ENCODE data around the gene TTLL11. TPM values are rescaled to one million over a fixed set of nuclear protein-coding genes. Genes with fewer than 3 reads are reported as not detected.
A peak's percentile ranks its signal among the peaks of the same experiment; 100 is the strongest.

The TTLL11 gene
- total RNA-seq, 1 donor from 2014 or later: 6.9 TPM

DNA sequence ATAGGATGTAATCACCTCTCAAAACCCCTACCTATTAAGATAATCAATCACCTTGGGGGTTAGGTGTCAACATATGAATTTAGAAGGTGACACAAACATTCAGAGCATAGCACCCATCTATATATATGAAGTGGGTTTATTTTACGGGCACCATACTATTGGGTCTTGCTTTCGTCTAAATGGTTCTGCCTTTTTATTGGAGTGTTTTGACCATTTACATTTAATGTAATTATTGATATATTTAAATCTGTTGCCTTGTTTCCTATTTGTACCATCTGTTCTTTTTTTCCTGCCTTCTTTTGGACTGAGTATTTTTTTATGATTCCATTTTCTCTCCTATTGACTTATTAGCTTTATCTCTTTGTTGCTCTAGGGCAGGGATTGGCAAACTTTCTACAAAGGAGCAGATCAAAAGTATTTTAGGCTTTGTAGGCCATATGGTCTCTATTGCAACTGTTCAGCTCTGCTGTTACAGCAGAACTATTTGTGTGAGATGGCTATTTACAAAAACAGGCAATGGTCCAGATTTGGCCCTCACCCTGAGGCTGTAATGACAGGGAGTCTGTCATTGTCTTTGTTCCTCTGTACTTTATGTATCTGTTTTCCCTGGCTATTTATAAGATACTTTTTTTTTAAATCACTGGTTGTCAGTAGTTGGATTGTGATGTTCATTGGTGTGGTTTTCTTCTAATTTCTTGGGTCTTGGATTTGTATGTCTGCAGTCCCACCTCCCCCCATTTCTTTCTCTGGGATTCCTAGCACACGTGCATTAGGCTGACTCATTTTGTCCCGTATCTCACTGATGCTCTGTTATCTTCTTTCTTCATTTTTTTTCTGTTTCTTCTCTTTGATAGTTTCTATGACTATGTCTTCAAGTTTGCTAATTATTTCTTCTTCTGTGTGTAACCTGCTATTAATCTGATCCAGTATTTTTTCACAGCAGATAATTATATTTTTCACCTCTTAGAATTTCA, 314.6 kb downstream of the TTLL11 start:
- Histone ChIP-seq H3K27ac (ENCODE audit: low read depth, low read length) (no peak overlapping the region), H3K4me2 (ENCODE audit: low read length) (no peak overlapping the region), H3K27me3 (ENCODE audit: insufficient read depth, low read length) (no peaks in the 10 kb centered on the region), H3K36me3 (ENCODE audit: insufficient read depth, low read length) (peaks cover 6% of the 10 kb centered on the region), H3K4me1 (ENCODE audit: insufficient read depth, low read length) (peaks cover 12% of the 10 kb centered on the region), H3K9me3 (ENCODE audit: insufficient read depth, low read depth, low read length) (no peaks in the 10 kb centered on the region), H3K79me2 (ENCODE audit: insufficient read depth, low read length) (no peaks in the 10 kb centered on the region), H2AFZ (ENCODE audit: low read depth, low read length) (no peak overlapping the region), H3K9ac (ENCODE audit: low read length) (no peak overlapping the region), H3K4me3 (ENCODE audit: insufficient read depth, low read depth, low read length) (no peak overlapping the region), H4K20me1 (ENCODE audit: insufficient read depth, low read length) (peaks cover 17% of the 10 kb centered on the region)
- Mint-ChIP-seq H3K36me3 (ENCODE audit: low read depth, unreplicated experiment) (peaks cover 19% of the 10 kb centered on the region), H3K9me3 (ENCODE audit: unreplicated experiment) (peaks cover 2% of the 10 kb centered on the region), H3K27ac (ENCODE audit: unreplicated experiment) (no peak overlapping the region), H3K4me1 (ENCODE audit: low read depth, unreplicated experiment) (peaks cover 18% of the 10 kb centered on the region), H3K27me3 (ENCODE audit: low read depth, unreplicated experiment) (no peaks in the 10 kb centered on the region), H3K4me3 (ENCODE audit: unreplicated experiment) (no peak overlapping the region)
- peak; percentile 34 for FAIRE-seq
- DNase-seq (ENCODE audit: low read depth): no peak
- TF ChIP-seq EZH2 (IDR thresholded peaks at IDR 0.05; ENCODE audit: insufficient read depth, low read length): no peak
- TF ChIP-seq, protein P1, sequence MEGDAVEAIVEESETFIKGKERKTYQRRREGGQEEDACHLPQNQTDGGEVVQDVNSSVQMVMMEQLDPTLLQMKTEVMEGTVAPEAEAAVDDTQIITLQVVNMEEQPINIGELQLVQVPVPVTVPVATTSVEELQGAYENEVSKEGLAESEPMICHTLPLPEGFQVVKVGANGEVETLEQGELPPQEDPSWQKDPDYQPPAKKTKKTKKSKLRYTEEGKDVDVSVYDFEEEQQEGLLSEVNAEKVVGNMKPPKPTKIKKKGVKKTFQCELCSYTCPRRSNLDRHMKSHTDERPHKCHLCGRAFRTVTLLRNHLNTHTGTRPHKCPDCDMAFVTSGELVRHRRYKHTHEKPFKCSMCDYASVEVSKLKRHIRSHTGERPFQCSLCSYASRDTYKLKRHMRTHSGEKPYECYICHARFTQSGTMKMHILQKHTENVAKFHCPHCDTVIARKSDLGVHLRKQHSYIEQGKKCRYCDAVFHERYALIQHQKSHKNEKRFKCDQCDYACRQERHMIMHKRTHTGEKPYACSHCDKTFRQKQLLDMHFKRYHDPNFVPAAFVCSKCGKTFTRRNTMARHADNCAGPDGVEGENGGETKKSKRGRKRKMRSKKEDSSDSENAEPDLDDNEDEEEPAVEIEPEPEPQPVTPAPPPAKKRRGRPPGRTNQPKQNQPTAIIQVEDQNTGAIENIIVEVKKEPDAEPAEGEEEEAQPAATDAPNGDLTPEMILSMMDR (IDR thresholded peaks at IDR 0.05; ENCODE audit: insufficient read depth, low read depth, low read length): no peak

DNA sequence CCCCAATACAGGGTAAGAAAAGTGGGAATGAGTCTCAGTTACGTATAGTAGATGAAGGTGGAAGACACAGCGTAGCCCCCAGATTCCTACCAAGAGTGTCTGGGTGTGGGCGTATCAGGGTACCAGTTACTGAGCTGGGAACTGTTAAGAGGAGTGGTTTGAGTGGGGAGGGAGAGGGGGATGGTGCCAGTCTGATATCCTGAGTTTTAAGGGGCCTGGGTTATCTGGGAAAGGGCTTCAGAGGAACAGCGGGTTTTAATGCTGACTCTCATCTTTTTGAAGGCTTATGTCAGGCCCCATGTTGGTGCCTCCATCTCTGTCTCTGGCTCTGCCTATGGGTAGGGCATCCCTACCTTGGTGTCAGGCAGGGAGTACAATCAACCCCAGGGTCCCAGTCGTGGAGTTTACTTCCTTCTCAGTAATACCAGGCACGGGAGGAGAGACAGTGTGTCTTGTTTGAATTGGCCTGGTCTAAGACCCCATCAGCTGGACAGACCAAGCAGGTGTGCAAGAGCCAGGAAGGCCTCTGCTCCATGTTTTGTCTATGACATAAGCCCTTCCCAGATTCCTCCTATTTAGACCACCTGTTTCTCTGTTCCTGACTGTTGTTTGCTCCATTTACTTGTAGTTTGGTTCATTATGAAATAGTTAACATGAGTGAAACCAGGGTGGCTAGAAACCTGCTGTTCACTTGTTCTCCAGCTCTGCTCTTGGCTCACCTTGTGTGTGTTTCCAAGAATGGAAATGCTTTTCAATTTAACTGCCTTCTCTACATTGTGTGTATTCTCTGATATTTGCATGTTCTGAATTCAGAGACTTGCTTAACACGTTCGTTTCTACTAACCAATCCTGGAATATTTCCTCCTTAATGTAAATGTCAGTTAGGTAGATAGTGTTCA, 316.1 kb downstream of the TTLL11 start:
- peaks cover 13% of the 10 kb centered on the region for H3K4me1 ChIP-seq (ENCODE audit: insufficient read depth, low read length)
- peaks cover 4% of the 10 kb centered on the region for H3K36me3 ChIP-seq (ENCODE audit: insufficient read depth, low read length)
- no peak overlapping the region for H3K27ac ChIP-seq (ENCODE audit: low read depth, low read length)
- FAIRE-seq (no peak), DNase-seq (ENCODE audit: low read depth) (no peak)
- no peaks in the 10 kb centered on the region for H3K27me3 ChIP-seq (ENCODE audit: insufficient read depth, low read length)
- no peak for TF ChIP-seq EZH2 (IDR thresholded peaks at IDR 0.05; ENCODE audit: insufficient read depth, low read length)
- TF ChIP-seq, protein P1 (IDR thresholded peaks at IDR 0.05; ENCODE audit: insufficient read depth, low read depth, low read length): no peak
- H3K79me2 ChIP-seq (ENCODE audit: insufficient read depth, low read length): no peaks in the 10 kb centered on the region
- Mint-ChIP-seq H3K36me3 (ENCODE audit: low read depth, unreplicated experiment) (peaks cover 18% of the 10 kb centered on the region), H3K4me3 (ENCODE audit: unreplicated experiment) (no peak overlapping the region), H3K27me3 (ENCODE audit: low read depth, unreplicated experiment) (no peaks in the 10 kb centered on the region), H3K4me1 (ENCODE audit: low read depth, unreplicated experiment) (peaks cover 18% of the 10 kb centered on the region), H3K9me3 (ENCODE audit: unreplicated experiment) (peaks cover 2% of the 10 kb centered on the region), H3K27ac (ENCODE audit: unreplicated experiment) (no peak overlapping the region)
- H3K4me2 ChIP-seq (ENCODE audit: low read length): no peak overlapping the region
- H3K4me3 ChIP-seq (ENCODE audit: insufficient read depth, low read depth, low read length): no peak overlapping the region
- no peak overlapping the region for H3K9ac ChIP-seq (ENCODE audit: low read length)
- no peaks in the 10 kb centered on the region for H3K9me3 ChIP-seq (ENCODE audit: insufficient read depth, low read depth, low read length)
- H4K20me1 ChIP-seq (ENCODE audit: insufficient read depth, low read length): peaks cover 17% of the 10 kb centered on the region
- no peak overlapping the region for H2AFZ ChIP-seq (ENCODE audit: low read depth, low read length)
